Measurements from ENCODE around the gene MAST4.

- TF ChIP-seq CTCF (IDR thresholded peaks at IDR 0.05; ENCODE audit: low read depth, low read length, missing input control) (no peak), JUND (IDR thresholded peaks at IDR 0.05) (no peak), REST (IDR thresholded peaks at IDR 0.05) (no peak), FOXA1 (IDR thresholded peaks at IDR 0.05) (no peak), RXRA (IDR thresholded peaks at IDR 0.05) (no peak)
- TF ChIP-seq, protein P1, sequence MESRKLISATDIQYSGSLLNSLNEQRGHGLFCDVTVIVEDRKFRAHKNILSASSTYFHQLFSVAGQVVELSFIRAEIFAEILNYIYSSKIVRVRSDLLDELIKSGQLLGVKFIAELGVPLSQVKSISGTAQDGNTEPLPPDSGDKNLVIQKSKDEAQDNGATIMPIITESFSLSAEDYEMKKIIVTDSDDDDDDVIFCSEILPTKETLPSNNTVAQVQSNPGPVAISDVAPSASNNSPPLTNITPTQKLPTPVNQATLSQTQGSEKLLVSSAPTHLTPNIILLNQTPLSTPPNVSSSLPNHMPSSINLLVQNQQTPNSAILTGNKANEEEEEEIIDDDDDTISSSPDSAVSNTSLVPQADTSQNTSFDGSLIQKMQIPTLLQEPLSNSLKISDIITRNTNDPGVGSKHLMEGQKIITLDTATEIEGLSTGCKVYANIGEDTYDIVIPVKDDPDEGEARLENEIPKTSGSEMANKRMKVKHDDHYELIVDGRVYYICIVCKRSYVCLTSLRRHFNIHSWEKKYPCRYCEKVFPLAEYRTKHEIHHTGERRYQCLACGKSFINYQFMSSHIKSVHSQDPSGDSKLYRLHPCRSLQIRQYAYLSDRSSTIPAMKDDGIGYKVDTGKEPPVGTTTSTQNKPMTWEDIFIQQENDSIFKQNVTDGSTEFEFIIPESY (IDR thresholded peaks at IDR 0.05) = no peak
These were observed 37.6 kb downstream of the MAST4 start for GRCh38 chr5:66633754-66634153.

Measured in liver (tissue), 3 donors.